ENCODE measurements around the gene CPNE7.

The CPNE7 gene

GRCh38 chr16:89642574-89642973, 67.0 kb downstream of the CPNE7 start:
- no peak for DNase-seq (ENCODE audit: extremely low spot score, insufficient read length, low read depth)
- no peak for FAIRE-seq

DNA sequence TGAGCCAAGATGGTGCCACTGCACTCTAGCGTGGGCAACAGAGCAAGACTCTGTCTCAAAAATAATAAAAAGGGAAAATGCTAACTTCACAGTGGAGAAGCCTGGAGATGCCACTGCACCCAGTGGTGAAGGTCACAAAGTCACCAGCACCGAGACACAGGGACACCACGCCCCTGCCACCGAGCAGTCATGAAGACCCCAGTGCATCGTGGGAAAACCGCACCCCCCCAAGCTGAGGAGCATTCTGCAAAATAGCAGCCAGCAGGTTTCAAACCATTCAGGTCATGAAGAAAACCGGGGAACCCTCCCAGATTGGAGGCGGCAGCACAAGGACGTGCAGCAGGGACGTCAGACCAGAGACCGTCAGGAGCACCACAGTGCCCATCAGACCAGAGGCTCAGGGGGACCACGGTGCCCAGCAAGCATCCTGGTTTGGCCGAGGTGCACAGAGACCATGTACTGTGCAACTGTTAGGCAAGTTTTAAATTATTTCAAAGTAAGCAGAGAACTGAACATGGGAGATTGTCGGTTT, 68.3 kb downstream of the CPNE7 start:
- no peak for FAIRE-seq

DNA sequence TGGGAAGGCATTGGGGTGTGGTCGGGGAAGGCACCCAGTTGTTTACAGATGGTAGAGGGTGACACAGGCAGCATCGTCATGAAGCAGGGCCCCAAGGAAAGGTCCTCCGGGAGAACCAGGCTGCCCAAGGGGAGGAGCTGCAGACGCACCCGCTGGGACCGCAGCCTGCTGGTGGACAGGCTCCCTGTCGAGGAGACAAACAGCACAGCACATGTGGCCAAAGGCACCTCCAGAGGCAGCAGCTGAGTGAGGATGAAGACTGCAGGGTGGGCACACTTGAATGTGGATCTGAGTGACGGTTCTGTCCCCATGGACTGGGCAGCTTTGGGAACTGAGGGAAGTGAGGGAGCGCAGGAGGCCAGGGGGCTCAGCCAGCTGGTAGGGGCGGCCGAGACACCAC, 69.6 kb downstream of the CPNE7 start:
- FAIRE-seq, result no peak
- DNase-seq (ENCODE audit: extremely low spot score, insufficient read length, low read depth), result no peak

More for the DNA sequence above, 68.3 kb downstream of the CPNE7 start:
- DNase-seq (ENCODE audit: extremely low spot score, insufficient read length, low read depth), result no peak

DNA sequence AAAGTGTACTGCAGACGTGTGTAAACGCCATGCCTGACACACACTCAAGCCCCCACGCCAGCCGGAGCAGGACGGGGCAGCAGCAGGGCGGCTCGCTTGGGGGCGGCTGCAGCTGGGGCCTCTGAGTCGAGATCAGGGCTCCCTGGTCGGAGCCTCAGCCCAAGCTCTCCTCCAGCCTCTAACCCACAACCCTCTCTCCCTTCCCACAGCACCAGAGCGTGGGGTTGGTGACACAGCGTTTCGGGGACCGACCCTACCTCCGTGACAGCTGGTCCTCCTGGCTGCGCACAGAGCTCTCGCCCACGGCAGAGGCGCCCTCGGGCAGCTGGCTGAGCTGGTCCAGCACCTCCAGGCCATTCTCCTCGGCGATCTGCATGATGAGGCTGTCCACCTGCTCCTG, 70.7 kb downstream of the CPNE7 start:
- DNase-seq (ENCODE audit: extremely low spot score, insufficient read length, low read depth) (no peak), FAIRE-seq (no peak)

Data from GM18507 (cell line).